Aorta (tissue), 4 donors: Measurements from ENCODE around the gene NUSAP1. TPM values are rescaled to one million over a fixed set of nuclear protein-coding genes. Genes with fewer than 3 reads are reported as not detected.

ENCODE experiments used
- polyA plus RNA-seq, 2 donors: library from polyadenylated mRNA; stranded (reverse); fragments of 200-250 nt; gene quantifications; one replicate each; pipeline ENCODE4 v1.2.3, GENCODE V29; 2013
- total RNA-seq, 2 donors: library from RNA; stranded (reverse); fragmentation: NEBNext Ultra II Directional; extraction: Animal tissue kit (Norgen Biotek cat#: 25700); gene quantifications; one replicate each; pipeline ENCODE4 v1.2.1, GENCODE V29; 2021
- donor health status: healthy with polysubstance abuse.
- donor health status: Bipolar disorder and iron deficiency.
- donor health status: DM: no; HTN: no; CAD: no.
- donor health status: DM: yes; HTN: yes; CAD: no.

NUSAP1 gene
- total and polyA plus RNA-seq, 4 donors = 0.90 to 9.0 (median 4.8) TPM

Other genes with a start within 250 kb of the NUSAP1 start
- 10 to 100 TPM; 23.5 to 25.1 TPM for gene INO80, start 216.6 kb upstream of the NUSAP1 start, total RNA-seq
- 1 to 10 TPM; 6.5 to 7.3 TPM for gene INO80, start 216.6 kb upstream of the NUSAP1 start, polyA plus RNA-seq
- not detected for gene EXD1, start 102.1 kb upstream of the NUSAP1 start, total RNA-seq
- not detected for gene EXD1, start 102.1 kb upstream of the NUSAP1 start, polyA plus RNA-seq
- gene CHP1, start 101.6 kb upstream of the NUSAP1 start, total RNA-seq = 10 to 100 TPM; 60.4 to 60.8 TPM
- 10 to 100 TPM; 28.1 to 44.8 TPM for gene CHP1, start 101.6 kb upstream of the NUSAP1 start, polyA plus RNA-seq
- gene OIP5, start 290 bp upstream of the NUSAP1 start, total RNA-seq = under 1 TPM in 1 of 2 donors, not detected in 1; 0.51 TPM
- 1 to 10 TPM in 1 of 2 donors, under 1 TPM in 1; 0.51 to 2.0 TPM for gene OIP5, start 290 bp upstream of the NUSAP1 start, polyA plus RNA-seq
- 10 to 100 TPM; 10.4 to 14.2 TPM for gene NDUFAF1, start 69.6 kb downstream of the NUSAP1 start, total RNA-seq
- gene NDUFAF1, start 69.6 kb downstream of the NUSAP1 start, polyA plus RNA-seq = 10 to 100 TPM; 14.3 to 16.8 TPM
- gene RTF1, start 84.2 kb downstream of the NUSAP1 start, total RNA-seq = 10 to 100 TPM; 29.1 to 36.8 TPM
- gene RTF1, start 84.2 kb downstream of the NUSAP1 start, polyA plus RNA-seq = 10 to 100 TPM; 15.4 to 27.5 TPM
- under 1 TPM; 0.29 to 0.33 TPM for gene ITPKA, start 161.0 kb downstream of the NUSAP1 start, total RNA-seq
- 1 to 10 TPM in 1 of 2 donors, under 1 TPM in 1; 0.43 to 8.1 TPM for gene ITPKA, start 161.0 kb downstream of the NUSAP1 start, polyA plus RNA-seq
- 1 to 10 TPM in 1 of 2 donors, under 1 TPM in 1; 0.19 to 1.1 TPM for gene LTK, start 180.9 kb downstream of the NUSAP1 start, total RNA-seq
- 1 to 10 TPM in 1 of 2 donors, under 1 TPM in 1; 0.38 to 1.9 TPM for gene LTK, start 180.9 kb downstream of the NUSAP1 start, polyA plus RNA-seq
- gene RPAP1, start 211.4 kb downstream of the NUSAP1 start, total RNA-seq = 10 to 100 TPM; 19.9 to 27.5 TPM
- 1 to 10 TPM; 7.5 to 8.6 TPM for gene RPAP1, start 211.4 kb downstream of the NUSAP1 start, polyA plus RNA-seq
- gene TYRO3, start 226.3 kb downstream of the NUSAP1 start, total RNA-seq = 1 to 10 TPM; 6.0 to 9.8 TPM
- 1 to 10 TPM; 3.4 to 4.5 TPM for gene TYRO3, start 226.3 kb downstream of the NUSAP1 start, polyA plus RNA-seq